HEK293 (cell line): ENCODE data around the gene IREB2.
A peak's percentile ranks its signal among the peaks of the same experiment; 100 is the strongest.

ENCODE experiments used
- ELK4 ChIP-seq: IDR thresholded peaks from 2 replicates; pipeline ENCODE4 v1.6.1; 2011; ENCODE audit warnings: mild to moderate bottlenecking, low read depth, low read length, borderline replicate concordance
- HOXA7 ChIP-seq: sonication (generic); formaldehyde crosslinking; IDR thresholded peaks from 2 replicates; pipeline ENCODE4 v1.8.1; 2022; ENCODE audit warnings: missing genetic modification reagents, borderline replicate concordance
- KLF10 ChIP-seq: fragments of 450-650 bp; IDR thresholded peaks from 2 replicates; pipeline ENCODE4 v1.5.1; 2018; ENCODE audit warnings: missing biosample characterization, mild to moderate bottlenecking, missing genetic modification characterization
- KLF16 ChIP-seq: fragments of 450-650 bp; formaldehyde crosslinking; IDR thresholded peaks from 2 replicates; pipeline ENCODE4 v1.5.1; 2017; ENCODE audit warnings: missing biosample characterization, missing genetic modification characterization
- OVOL3 ChIP-seq: fragments of 450-650 bp; formaldehyde crosslinking; IDR thresholded peaks from 2 replicates; pipeline ENCODE4 v1.5.1; 2016; ENCODE audit warnings: missing biosample characterization, missing genetic modification characterization
- PRDM6 ChIP-seq: fragments of 450-650 bp; formaldehyde crosslinking; IDR thresholded peaks from 2 replicates; pipeline ENCODE4 v1.5.1; 2017; ENCODE audit warnings: missing biosample characterization, missing genetic modification characterization
- SCRT1 ChIP-seq: fragments of 450-650 bp; formaldehyde crosslinking; IDR thresholded peaks from 2 replicates; pipeline ENCODE4 v1.5.1; 2016; ENCODE audit warnings: missing biosample characterization, missing genetic modification characterization, borderline replicate concordance
- TRIM28 ChIP-seq: IDR thresholded peaks from 2 replicates; pipeline ENCODE4 v1.6.1; 2011; ENCODE audit warnings: low read length, control low read depth, borderline replicate concordance
- ZFP69B ChIP-seq: fragments of 450-650 bp; formaldehyde crosslinking; IDR thresholded peaks from 2 replicates; pipeline ENCODE4 v1.5.1; 2016; ENCODE audit warnings: missing biosample characterization, missing genetic modification characterization
- ZIC2 ChIP-seq: fragments of 450-650 bp; formaldehyde crosslinking; IDR thresholded peaks from 2 replicates; pipeline ENCODE4 v1.5.1; 2016; ENCODE audit warnings: missing biosample characterization, missing genetic modification characterization
- ZNF132 ChIP-seq: fragments of 450-650 bp; formaldehyde crosslinking; IDR thresholded peaks from 2 replicates; pipeline ENCODE4 v1.5.1; 2017; ENCODE audit warnings: missing biosample characterization, missing genetic modification characterization, borderline replicate concordance
- ZNF155 ChIP-seq: fragments of 450-650 bp; formaldehyde crosslinking; IDR thresholded peaks from 2 replicates; pipeline ENCODE4 v1.5.1; 2016; ENCODE audit warnings: missing biosample characterization, missing genetic modification characterization
- ZNF169 ChIP-seq: fragments of 450-650 bp; formaldehyde crosslinking; IDR thresholded peaks from 2 replicates; pipeline ENCODE4 v1.5.1; 2016; ENCODE audit warnings: missing biosample characterization, missing genetic modification characterization
- ZNF274 ChIP-seq, 2 experiments: fragments of 200-500 bp in 1 of 2; fragments of 450-650 bp in 1 of 2; sonication (Bioruptor generic) in 1 of 2; formaldehyde crosslinking in 1 of 2; IDR thresholded peaks; 2 replicates each; pipeline versions ENCODE4 v1.5.1 to v1.6.1; 2014 to 2016; ENCODE audit warnings: borderline replicate concordance in 1 of 2, inconsistent platforms in 1 of 2, low read length in 1 of 2, missing biosample characterization in 1 of 2, missing genetic modification characterization in 1 of 2
- ZNF473 ChIP-seq: fragments of 450-650 bp; formaldehyde crosslinking; IDR thresholded peaks from 2 replicates; pipeline ENCODE4 v1.5.1; 2017; ENCODE audit warnings: missing biosample characterization, missing genetic modification characterization
- ZNF561 ChIP-seq: fragments of 450-650 bp; IDR thresholded peaks from 2 replicates; pipeline ENCODE4 v1.5.1; 2018; ENCODE audit warnings: missing biosample characterization, missing genetic modification characterization, borderline replicate concordance
- ZNF670 ChIP-seq: fragments of 450-650 bp; formaldehyde crosslinking; IDR thresholded peaks from 2 replicates; pipeline ENCODE4 v1.5.1; 2016; ENCODE audit warnings: missing biosample characterization, missing genetic modification characterization, low read depth
- ZNF692 ChIP-seq: fragments of 450-650 bp; formaldehyde crosslinking; IDR thresholded peaks from 2 replicates; pipeline ENCODE4 v1.5.1; 2016; ENCODE audit warnings: missing biosample characterization, missing genetic modification characterization
- ZNF777 ChIP-seq: fragments of 450-650 bp; formaldehyde crosslinking; IDR thresholded peaks from 2 replicates; pipeline ENCODE4 v1.5.1; 2017; ENCODE audit warnings: missing biosample characterization, missing genetic modification characterization, borderline replicate concordance
- ZSCAN30 ChIP-seq: fragments of 450-650 bp; IDR thresholded peaks from 2 replicates; pipeline ENCODE4 v1.5.1; 2018; ENCODE audit warnings: missing biosample characterization, mild to moderate bottlenecking, missing genetic modification characterization, moderate library complexity
- TF ChIP-seq, protein P1 (sequence below): fragments of 450-650 bp; formaldehyde crosslinking; IDR thresholded peaks from 2 replicates; pipeline ENCODE4 v1.5.1; 2016; ENCODE audit warnings: missing biosample characterization, missing genetic modification characterization
- TF ChIP-seq, protein P2 (sequence below): fragments of 450-650 bp; formaldehyde crosslinking; IDR thresholded peaks from 2 replicates; pipeline ENCODE4 v1.5.1; 2016; ENCODE audit warnings: missing biosample characterization, missing genetic modification characterization
- TF ChIP-seq, protein P3 (sequence below): fragments of 450-650 bp; formaldehyde crosslinking; IDR thresholded peaks from 2 replicates; pipeline ENCODE4 v1.5.1; 2016; ENCODE audit warnings: missing biosample characterization, missing genetic modification characterization
- TF ChIP-seq, protein P4 (sequence below): fragments of 450-650 bp; formaldehyde crosslinking; IDR thresholded peaks from 2 replicates; pipeline ENCODE4 v1.5.1; 2016; ENCODE audit warnings: missing biosample characterization, missing genetic modification characterization

IREB2 gene

DNA sequence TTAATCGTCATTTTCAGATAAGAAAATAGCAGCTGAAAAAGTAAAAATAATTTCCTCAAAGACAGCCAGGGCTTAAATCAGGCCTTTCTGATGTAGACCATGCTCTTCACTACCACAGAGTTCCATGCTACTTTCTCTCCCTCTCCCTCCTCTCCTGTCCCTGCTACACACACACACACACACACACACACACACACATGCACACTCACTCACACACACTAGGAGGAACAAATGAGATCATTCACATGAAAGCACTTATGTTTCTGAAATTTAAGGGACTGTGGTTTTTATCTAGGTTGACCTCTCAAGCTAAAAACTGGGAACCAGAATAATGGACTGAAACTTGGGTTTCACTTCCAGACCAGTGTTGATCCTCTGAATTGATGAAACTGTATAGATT lies 98.1 kb downstream of the IREB2 start (continued):
- no peak for TF ChIP-seq ELK4
- TF ChIP-seq PRDM6 (tag by site-specific recombination), result no peak
- no peak for TF ChIP-seq ZSCAN30
- TF ChIP-seq, protein P1, sequence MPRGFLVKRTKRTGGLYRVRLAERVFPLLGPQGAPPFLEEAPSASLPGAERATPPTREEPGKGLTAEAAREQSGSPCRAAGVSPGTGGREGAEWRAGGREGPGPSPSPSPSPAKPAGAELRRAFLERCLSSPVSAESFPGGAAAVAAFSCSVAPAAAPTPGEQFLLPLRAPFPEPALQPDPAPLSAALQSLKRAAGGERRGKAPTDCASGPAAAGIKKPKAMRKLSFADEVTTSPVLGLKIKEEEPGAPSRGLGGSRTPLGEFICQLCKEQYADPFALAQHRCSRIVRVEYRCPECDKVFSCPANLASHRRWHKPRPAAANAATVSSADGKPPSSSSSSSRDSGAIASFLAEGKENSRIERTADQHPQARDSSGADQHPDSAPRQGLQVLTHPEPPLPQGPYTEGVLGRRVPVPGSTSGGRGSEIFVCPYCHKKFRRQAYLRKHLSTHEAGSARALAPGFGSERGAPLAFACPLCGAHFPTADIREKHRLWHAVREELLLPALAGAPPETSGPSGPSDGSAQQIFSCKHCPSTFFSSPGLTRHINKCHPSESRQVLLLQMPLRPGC (tag by site-specific recombination), result no peak
- TF ChIP-seq ZNF473 (tag by site-specific recombination), result peak; percentile 96
- TF ChIP-seq OVOL3 (tag by site-specific recombination), result no peak
- peak; percentile 59 for TF ChIP-seq ZFP69B (tag by site-specific recombination)
- no peak for TF ChIP-seq ZIC2
- TF ChIP-seq, protein P2, sequence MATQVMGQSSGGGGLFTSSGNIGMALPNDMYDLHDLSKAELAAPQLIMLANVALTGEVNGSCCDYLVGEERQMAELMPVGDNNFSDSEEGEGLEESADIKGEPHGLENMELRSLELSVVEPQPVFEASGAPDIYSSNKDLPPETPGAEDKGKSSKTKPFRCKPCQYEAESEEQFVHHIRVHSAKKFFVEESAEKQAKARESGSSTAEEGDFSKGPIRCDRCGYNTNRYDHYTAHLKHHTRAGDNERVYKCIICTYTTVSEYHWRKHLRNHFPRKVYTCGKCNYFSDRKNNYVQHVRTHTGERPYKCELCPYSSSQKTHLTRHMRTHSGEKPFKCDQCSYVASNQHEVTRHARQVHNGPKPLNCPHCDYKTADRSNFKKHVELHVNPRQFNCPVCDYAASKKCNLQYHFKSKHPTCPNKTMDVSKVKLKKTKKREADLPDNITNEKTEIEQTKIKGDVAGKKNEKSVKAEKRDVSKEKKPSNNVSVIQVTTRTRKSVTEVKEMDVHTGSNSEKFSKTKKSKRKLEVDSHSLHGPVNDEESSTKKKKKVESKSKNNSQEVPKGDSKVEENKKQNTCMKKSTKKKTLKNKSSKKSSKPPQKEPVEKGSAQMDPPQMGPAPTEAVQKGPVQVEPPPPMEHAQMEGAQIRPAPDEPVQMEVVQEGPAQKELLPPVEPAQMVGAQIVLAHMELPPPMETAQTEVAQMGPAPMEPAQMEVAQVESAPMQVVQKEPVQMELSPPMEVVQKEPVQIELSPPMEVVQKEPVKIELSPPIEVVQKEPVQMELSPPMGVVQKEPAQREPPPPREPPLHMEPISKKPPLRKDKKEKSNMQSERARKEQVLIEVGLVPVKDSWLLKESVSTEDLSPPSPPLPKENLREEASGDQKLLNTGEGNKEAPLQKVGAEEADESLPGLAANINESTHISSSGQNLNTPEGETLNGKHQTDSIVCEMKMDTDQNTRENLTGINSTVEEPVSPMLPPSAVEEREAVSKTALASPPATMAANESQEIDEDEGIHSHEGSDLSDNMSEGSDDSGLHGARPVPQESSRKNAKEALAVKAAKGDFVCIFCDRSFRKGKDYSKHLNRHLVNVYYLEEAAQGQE (tag by site-specific recombination), result no peak
- 0 out of 2 replicates have a peak, but pooled peaks have one; percentile 49 for TF ChIP-seq ZNF155 (tag by site-specific recombination)
- no peak for TF ChIP-seq KLF16
- TF ChIP-seq ZNF561 (tag by site-specific recombination), result no peak
- no peak for TF ChIP-seq KLF10 (tag by site-specific recombination)
- TF ChIP-seq HOXA7 (CRISPR knock-in tag), result no peak
- TF ChIP-seq ZNF132, result no peak
- TF ChIP-seq ZNF692 (tag by site-specific recombination), result peak; percentile 94
- TF ChIP-seq TRIM28, result no peak
- TF ChIP-seq, protein P3, sequence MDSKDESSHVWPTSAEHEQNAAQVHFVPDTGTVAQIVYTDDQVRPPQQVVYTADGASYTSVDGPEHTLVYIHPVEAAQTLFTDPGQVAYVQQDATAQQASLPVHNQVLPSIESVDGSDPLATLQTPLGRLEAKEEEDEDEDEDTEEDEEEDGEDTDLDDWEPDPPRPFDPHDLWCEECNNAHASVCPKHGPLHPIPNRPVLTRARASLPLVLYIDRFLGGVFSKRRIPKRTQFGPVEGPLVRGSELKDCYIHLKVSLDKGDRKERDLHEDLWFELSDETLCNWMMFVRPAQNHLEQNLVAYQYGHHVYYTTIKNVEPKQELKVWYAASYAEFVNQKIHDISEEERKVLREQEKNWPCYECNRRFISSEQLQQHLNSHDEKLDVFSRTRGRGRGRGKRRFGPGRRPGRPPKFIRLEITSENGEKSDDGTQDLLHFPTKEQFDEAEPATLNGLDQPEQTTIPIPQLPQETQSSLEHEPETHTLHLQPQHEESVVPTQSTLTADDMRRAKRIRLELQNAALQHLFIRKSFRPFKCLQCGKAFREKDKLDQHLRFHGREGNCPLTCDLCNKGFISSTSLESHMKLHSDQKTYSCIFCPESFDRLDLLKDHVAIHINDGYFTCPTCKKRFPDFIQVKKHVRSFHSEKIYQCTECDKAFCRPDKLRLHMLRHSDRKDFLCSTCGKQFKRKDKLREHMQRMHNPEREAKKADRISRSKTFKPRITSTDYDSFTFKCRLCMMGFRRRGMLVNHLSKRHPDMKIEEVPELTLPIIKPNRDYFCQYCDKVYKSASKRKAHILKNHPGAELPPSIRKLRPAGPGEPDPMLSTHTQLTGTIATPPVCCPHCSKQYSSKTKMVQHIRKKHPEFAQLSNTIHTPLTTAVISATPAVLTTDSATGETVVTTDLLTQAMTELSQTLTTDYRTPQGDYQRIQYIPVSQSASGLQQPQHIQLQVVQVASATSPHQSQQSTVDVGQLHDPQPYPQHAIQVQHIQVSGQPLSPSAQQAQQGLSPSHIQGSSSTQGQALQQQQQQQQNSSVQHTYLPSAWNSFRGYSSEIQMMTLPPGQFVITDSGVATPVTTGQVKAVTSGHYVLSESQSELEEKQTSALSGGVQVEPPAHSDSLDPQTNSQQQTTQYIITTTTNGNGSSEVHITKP (tag by site-specific recombination), result no peak
- TF ChIP-seq ZNF670, result no peak
- TF ChIP-seq, protein P4, sequence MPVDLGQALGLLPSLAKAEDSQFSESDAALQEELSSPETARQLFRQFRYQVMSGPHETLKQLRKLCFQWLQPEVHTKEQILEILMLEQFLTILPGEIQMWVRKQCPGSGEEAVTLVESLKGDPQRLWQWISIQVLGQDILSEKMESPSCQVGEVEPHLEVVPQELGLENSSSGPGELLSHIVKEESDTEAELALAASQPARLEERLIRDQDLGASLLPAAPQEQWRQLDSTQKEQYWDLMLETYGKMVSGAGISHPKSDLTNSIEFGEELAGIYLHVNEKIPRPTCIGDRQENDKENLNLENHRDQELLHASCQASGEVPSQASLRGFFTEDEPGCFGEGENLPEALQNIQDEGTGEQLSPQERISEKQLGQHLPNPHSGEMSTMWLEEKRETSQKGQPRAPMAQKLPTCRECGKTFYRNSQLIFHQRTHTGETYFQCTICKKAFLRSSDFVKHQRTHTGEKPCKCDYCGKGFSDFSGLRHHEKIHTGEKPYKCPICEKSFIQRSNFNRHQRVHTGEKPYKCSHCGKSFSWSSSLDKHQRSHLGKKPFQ (tag by site-specific recombination), result no peak
- TF ChIP-seq ZNF274 (IDR thresholded peaks at IDR 0.05; ENCODE audit: low read length), result no peak
- no peak for TF ChIP-seq ZNF274 (tag by site-specific recombination; IDR thresholded peaks at IDR 0.05; ENCODE audit: borderline replicate concordance)
- no peak for TF ChIP-seq ZNF777 (tag by site-specific recombination)
- no peak for TF ChIP-seq SCRT1
- peak; percentile 85; the same call in 1 of the 2 replicates for TF ChIP-seq ZNF169
